WERI-Rb-1 (cell line): Measurements from ENCODE around the gene TMEM151A.

Experiments used
- DNase-seq: peaks from one replicate; pipeline ENCODE4 v3.0.0-alpha.2; 2020
- H3K27ac ChIP-seq: fragments of 250-450 bp; sonication (Bioruptor Pico); 2 replicates; pipeline ENCODE4 v1.5.1; 2020; ENCODE audit warnings: mild to moderate bottlenecking, moderate library complexity
- H3K27me3 ChIP-seq: fragments of 250-450 bp; sonication (Bioruptor Pico); 2 replicates; pipeline ENCODE4 v1.5.1; 2021; ENCODE audit warnings: mild to moderate bottlenecking, low read depth, moderate library complexity; ENCODE audit not compliant: insufficient read depth, severe bottlenecking
- H3K36me3 ChIP-seq: fragments of 250-450 bp; sonication (Bioruptor Pico); 2 replicates; pipeline ENCODE4 v1.5.1; 2020; ENCODE audit warnings: mild to moderate bottlenecking, moderate library complexity
- H3K4me3 ChIP-seq: 2 replicates; pipeline ENCODE4 v1.5.1; 2011; ENCODE audit warnings: low read depth, mild to moderate bottlenecking, control low read depth, low read length
- H3K9me3 ChIP-seq: fragments of 250-450 bp; sonication (Bioruptor Pico); 2 replicates; pipeline ENCODE4 v1.5.1; 2021; ENCODE audit warnings: mild to moderate bottlenecking, moderate library complexity; ENCODE audit not compliant: severe bottlenecking
- CTCF ChIP-seq: IDR thresholded peaks from 2 replicates; pipeline ENCODE4 v1.5.1; 2011; ENCODE audit warnings: low read depth, mild to moderate bottlenecking, control low read depth, inconsistent platforms, low read length

The TMEM151A gene

GRCh38 chr11:66287889-66288670 lies 3.6 kb upstream of the TMEM151A start:
- Histone ChIP-seq H3K9me3 (no peaks in the 10 kb centered on the region), H3K27me3 (no peaks in the 10 kb centered on the region), H3K36me3 (peaks cover 23% of the 10 kb centered on the region), H3K27ac (peak overlapping the region; percentile 88), H3K4me3 (peak overlapping the region; percentile 74)
- no peak for DNase-seq
- TF ChIP-seq CTCF: no peak

- H3K27ac ChIP-seq: peak within 1 kb of the TSS; percentile 88
- H3K36me3 ChIP-seq: peaks cover 20% of the 10 kb centered on the region
- no peaks in the 10 kb centered on the region for H3K27me3 ChIP-seq
- H3K9me3 ChIP-seq: no peaks in the 10 kb centered on the region
- DNase-seq: peak; percentile 99
- 0 out of 2 replicates have a peak, but pooled peaks have one; percentile 25 for TF ChIP-seq CTCF
- peak within 1 kb of the TSS; percentile 74 for H3K4me3 ChIP-seq
Observed at GRCh38 chr11:66288671-66289547, 2.8 kb upstream of the TMEM151A start, which contains the start of gene YIF1A. Gene YIF1A, minus strand, starts transcription at chr11:66289143. Its CDS starts 158 bp downstream, at chr11:66288985.

DNA sequence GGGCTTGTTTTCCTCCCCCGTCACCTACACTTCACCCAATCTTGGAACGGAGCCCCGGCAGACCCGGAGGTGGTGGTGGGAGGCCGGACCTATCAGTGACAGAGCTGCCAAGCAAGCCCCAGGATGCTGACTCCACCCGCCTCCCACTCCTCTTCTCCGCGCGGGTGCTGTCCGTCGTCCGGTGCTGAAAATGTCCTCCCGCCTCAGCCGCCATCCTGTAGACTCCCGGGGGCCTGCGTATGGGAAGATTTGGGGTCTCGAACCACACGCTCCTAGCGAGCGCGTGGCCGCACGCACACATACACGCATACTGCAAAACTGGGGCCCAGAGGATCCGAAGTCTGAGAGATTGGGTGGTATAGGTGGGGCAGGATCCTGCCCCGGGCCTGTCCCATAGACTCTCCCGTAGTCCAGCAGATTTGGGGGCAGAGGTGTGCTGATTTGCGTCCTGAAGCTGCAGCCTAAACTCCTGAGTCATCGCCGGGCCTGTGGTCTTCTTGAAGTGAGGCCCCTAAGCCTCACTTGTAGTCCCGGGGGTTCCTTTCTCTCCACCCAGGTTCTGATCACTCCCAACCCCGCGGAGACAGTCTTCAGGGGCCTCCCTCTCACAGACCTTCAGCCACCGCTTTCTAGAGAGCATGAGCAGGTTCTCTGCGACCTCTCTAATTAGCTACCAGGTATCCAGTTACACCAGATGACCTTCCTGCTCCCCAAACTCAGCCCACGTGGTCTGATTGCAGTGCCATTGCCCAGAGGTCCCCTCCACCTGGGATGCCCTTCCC lies 2.0 kb upstream of the TMEM151A start:
- Histone ChIP-seq H3K27me3 (no peaks in the 10 kb centered on the region), H3K27ac (peak overlapping the region; percentile 71), H3K36me3 (peaks cover 18% of the 10 kb centered on the region), H3K9me3 (no peaks in the 10 kb centered on the region), H3K4me3 (peak overlapping the region; percentile 61)
- DNase-seq: no peak
- no peak for TF ChIP-seq CTCF

- H3K4me3 ChIP-seq: no peak overlapping the region
- DNase-seq: no peak
- H3K9me3 ChIP-seq: no peaks in the 10 kb centered on the region
- TF ChIP-seq CTCF: no peak
- H3K27me3 ChIP-seq: no peaks in the 10 kb centered on the region
- H3K27ac ChIP-seq: no peak overlapping the region
- H3K36me3 ChIP-seq: peaks cover 13% of the 10 kb centered on the region
Observed at GRCh38 chr11:66290330-66290621, 1.4 kb upstream of the TMEM151A start.

DNA sequence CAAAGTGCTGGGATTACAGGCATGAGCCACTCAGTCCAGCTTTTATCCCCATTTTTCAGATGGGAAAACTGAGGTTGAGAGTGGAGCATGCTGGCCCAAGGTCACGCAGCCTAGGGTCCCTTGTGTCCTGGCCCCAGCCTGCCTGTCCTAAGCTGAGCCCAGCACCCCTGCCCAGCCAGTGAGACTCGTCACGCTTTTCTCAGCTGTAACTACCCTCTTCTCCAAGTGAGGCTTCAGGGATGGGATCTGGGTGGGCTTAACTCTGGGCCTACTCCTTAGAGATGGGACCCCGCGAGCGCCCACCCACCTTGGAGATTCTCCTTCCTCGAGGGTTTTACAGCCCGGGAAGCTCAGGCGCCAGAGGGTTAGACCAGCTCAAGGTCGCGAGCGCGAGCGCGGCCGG lies 390 bp upstream of the TMEM151A start:
- no peak for DNase-seq
- no peak for TF ChIP-seq CTCF
- Histone ChIP-seq H3K4me3 (peak overlapping the region; percentile 64), H3K27ac (no peak overlapping the region), H3K36me3 (peaks cover 9% of the 10 kb centered on the region), H3K9me3 (no peaks in the 10 kb centered on the region), H3K27me3 (no peaks in the 10 kb centered on the region)
